Endothelial cell of umbilical vein (primary cell): ENCODE measurements around the gene LRFN2. TPM values are rescaled to one million over a fixed set of nuclear protein-coding genes. Genes with fewer than 3 reads are reported as not detected.

Experiments used
- BruUV-seq: library from RNA; stranded (reverse); fragments of 400-500 nt; replicated peaks from 2 replicates; lab custom pipeline; 2021; lab: Mats Ljungman, UMichigan
- CTCF ChIA-PET: fragments of 300-600, 350-600 bp; sonication (Branson Sonifier 250); formaldehyde crosslinking; loops from one replicate; lab custom pipeline; 2021; ENCODE audit warnings: antibody characterized with exemption, inconsistent platforms; lab: Charles Lee
- POLR2A ChIA-PET: fragments of 300-600, 350-600 bp; sonication (Branson Sonifier 250); formaldehyde crosslinking; loops from one replicate; lab custom pipeline; 2021; ENCODE audit warnings: antibody characterized with exemption, inconsistent platforms; lab: Charles Lee
- DNase-seq: peaks from one replicate; pipeline ENCODE4 v3.0.0-alpha.2; 2011; ENCODE audit warnings: low read depth, low spot score
- FAIRE-seq: peaks from 2 replicates; lab custom pipeline; 2011; peaks lifted over from hg19 to GRCh38; lab: Jason Lieb, UNC
- H2AFZ ChIP-seq: 2 replicates; pipeline ENCODE4 v1.6.0; 2012; ENCODE audit warnings: low read depth, low read length, control low read depth, inconsistent platforms
- H3K27ac ChIP-seq: 2 replicates; pipeline ENCODE4 v1.5.1; 2011; ENCODE audit warnings: low read depth, mild to moderate bottlenecking, control low read depth, low read length, moderate library complexity; ENCODE audit not compliant: insufficient read depth
- H3K27me3 ChIP-seq, 2 experiments: 2 replicates each; pipeline versions ENCODE4 v1.6.0 to v1.6.1; 2011; ENCODE audit warnings: low read length in 2 of 2, mixed read lengths in 1 of 2; ENCODE audit not compliant: control insufficient read depth in 2 of 2, insufficient read depth in 2 of 2
- H3K36me3 ChIP-seq, 2 experiments: 2 replicates in 1 of 2; 3 replicates in 1 of 2; pipeline ENCODE4 v1.5.1; 2011; ENCODE audit warnings: low read length in 2 of 2, mild to moderate bottlenecking in 1 of 2, moderate library complexity in 1 of 2; ENCODE audit not compliant: control insufficient read depth in 2 of 2, insufficient read depth in 2 of 2; ENCODE audit errors: extremely low read depth in 1 of 2
- H3K4me1 ChIP-seq: 3 replicates; pipeline ENCODE4 v1.5.1; 2011; ENCODE audit warnings: mild to moderate bottlenecking, low read length; ENCODE audit not compliant: control insufficient read depth, insufficient read depth; ENCODE audit errors: extremely low read depth
- H3K4me2 ChIP-seq: 2 replicates; pipeline ENCODE4 v1.6.1; 2011; ENCODE audit warnings: low read length, control low read depth, mixed read lengths; ENCODE audit not compliant: insufficient read depth
- H3K4me3 ChIP-seq, 3 experiments: fragments of 200-600 bp in 1 of 3; sonication (generic), shearing (Covaris generic) in 1 of 3; replicated peaks in 1 of 3; 2 replicates each; pipeline ENCODE4 v1.5.1; 2011 to 2016; ENCODE audit warnings: control low read depth in 3 of 3, low read length in 3 of 3, mild to moderate bottlenecking in 2 of 3, inconsistent platforms in 1 of 3, low read depth in 1 of 3, moderate library complexity in 1 of 3; ENCODE audit not compliant: insufficient read depth in 1 of 3
- H3K79me2 ChIP-seq: 2 replicates; pipeline ENCODE4 v1.6.0; 2012; ENCODE audit warnings: low read length, inconsistent platforms; ENCODE audit not compliant: control insufficient read depth, insufficient read depth
- H3K9ac ChIP-seq: replicated peaks from 2 replicates; pipeline ENCODE3; 2011; ENCODE audit warnings: low read length, control low read depth; ENCODE audit not compliant: insufficient read depth; ENCODE audit errors: extremely low read depth
- H3K9me1 ChIP-seq: replicated peaks from 3 replicates; pipeline ENCODE4 v1.6.0; 2011; ENCODE audit warnings: mild to moderate bottlenecking, low read length; ENCODE audit not compliant: control insufficient read depth, insufficient read depth; ENCODE audit errors: extremely low read depth
- H3K9me3 ChIP-seq: replicated peaks from 2 replicates; pipeline ENCODE4 v1.5.1; 2012; ENCODE audit warnings: low read length, inconsistent platforms; ENCODE audit not compliant: control insufficient read depth, insufficient read depth
- H4K20me1 ChIP-seq: replicated peaks from 2 replicates; pipeline ENCODE3; 2011; ENCODE audit warnings: mild to moderate bottlenecking, low read length; ENCODE audit not compliant: control insufficient read depth, insufficient read depth; ENCODE audit errors: extremely low read depth
- EZH2 ChIP-seq: IDR thresholded peaks from 2 replicates; pipeline ENCODE4 v1.6.1; 2012; ENCODE audit warnings: borderline replicate concordance, low read depth, mild to moderate bottlenecking, moderate library complexity, low read length, inconsistent platforms; ENCODE audit not compliant: severe bottlenecking
- FOS ChIP-seq: IDR thresholded peaks from 2 replicates; pipeline ENCODE4 v1.6.1; 2011; ENCODE audit warnings: mild to moderate bottlenecking, low read length, moderate library complexity, borderline replicate concordance; ENCODE audit not compliant: insufficient read depth
- GATA2 ChIP-seq: IDR thresholded peaks from 2 replicates; pipeline ENCODE4 v1.7.0; 2011; ENCODE audit warnings: low read depth, mild to moderate bottlenecking, moderate library complexity, mixed read lengths, low read length; ENCODE audit not compliant: insufficient read length, insufficient read depth
- JUN ChIP-seq: IDR thresholded peaks from 2 replicates; pipeline ENCODE4 v1.6.1; 2011; ENCODE audit warnings: borderline replicate concordance, low read depth; ENCODE audit not compliant: insufficient read length, insufficient read depth
- MYC ChIP-seq: IDR thresholded peaks from one replicate; pipeline ENCODE4 v1.6.1; 2011; ENCODE audit warnings: mild to moderate bottlenecking, low read depth, low read length
- POLR2A ChIP-seq: IDR thresholded peaks from 2 replicates; pipeline ENCODE4 v1.6.1; 2012; ENCODE audit warnings: low read depth, mild to moderate bottlenecking, control low read depth, low read length
- POLR2AphosphoS5 ChIP-seq: IDR thresholded peaks from 2 replicates; pipeline ENCODE4 v1.6.1; 2012; ENCODE audit warnings: low read depth, mild to moderate bottlenecking, control low read depth, low read length, moderate library complexity; ENCODE audit not compliant: insufficient read depth
- dilution Hi-C: fragments of 300-500 bp; cut with MboI; formaldehyde crosslinking; loops from one replicate; pipeline ENCODE4 v1.15.0; 2019; ENCODE audit warnings: low sequenced_read_pairs; ENCODE audit not compliant: extremely low pct_ligation_motif_present
- intact Hi-C: fragments of 100-400 bp; cut with micrococcal nuclease; formaldehyde crosslinking; loops from one replicate; pipeline ENCODE4 v1.10.0; 2022
- polyA plus RNA-seq, 4 experiments: library from polyadenylated mRNA; depleted of rRNA in 3 of 4; stranded (reverse) in 3 of 4; unstranded in 1 of 4; fragments of >200 nt; gene quantifications; 2 replicates each; pipeline versions ENCODE4 v1.2.1 to v1.2.3, GENCODE V29; 2011 to 2012; ENCODE audit warnings: missing spikeins in 1 of 4
- total RNA-seq: library from RNA; stranded (reverse); gene quantifications from 2 replicates; pipeline ENCODE4 v1.2.3, GENCODE V29; 2021
- TF ChIP-seq, protein P1 (sequence below), 2 donors: IDR thresholded peaks; 1 replicate in 1 of 2; 2 replicates in 1 of 2; pipeline ENCODE4 v1.5.1; 2011; ENCODE audit warnings: low read length in 2 of 2, mild to moderate bottlenecking in 2 of 2, moderate library complexity in 2 of 2, control low read depth in 1 of 2, inconsistent platforms in 1 of 2, low read depth in 1 of 2; ENCODE audit not compliant: insufficient read depth in 1 of 2; ENCODE audit errors: extremely low read depth in 1 of 2
- TF ChIP-seq, protein P2 (sequence below): IDR thresholded peaks from 2 replicates; pipeline ENCODE4 v1.6.1; 2011; ENCODE audit not compliant: insufficient read depth, insufficient read length

LRFN2 gene
- total and polyA plus RNA-seq, 2 donors (not counting 3 experiments of a cell fraction or from before 2014, with no cell fraction given) = not detected

DNA sequence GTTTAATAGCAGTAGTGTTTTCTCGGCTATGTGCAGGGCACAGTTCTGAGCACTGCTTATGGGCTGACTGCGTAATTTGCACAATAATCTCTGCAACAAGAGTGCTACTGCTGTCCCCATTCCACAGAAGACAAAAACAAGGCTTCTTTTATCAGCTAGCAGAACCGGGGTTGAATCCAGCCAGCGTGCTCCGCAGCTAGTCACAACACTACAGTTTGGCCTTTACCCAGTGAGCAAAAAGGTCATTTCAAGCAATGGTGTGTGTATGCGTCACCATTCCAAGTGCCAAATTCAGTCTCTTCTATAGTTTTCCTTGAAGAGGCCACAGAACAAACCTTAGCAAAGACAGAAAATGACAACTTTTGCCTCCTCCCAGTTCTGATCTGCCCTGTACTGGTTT lies 61.1 kb downstream of the LRFN2 start:
- FAIRE-seq = no peak
- no peaks in the 10 kb centered on the region for H4K20me1 ChIP-seq

More for the DNA sequence above, 61.1 kb downstream of the LRFN2 start:
- dilution Hi-C loops (no loop called here), intact Hi-C loops (no loop called here)
- Histone ChIP-seq H3K4me3 (no peak overlapping the region), H3K9ac (no peak overlapping the region), H3K36me3 (no peaks in the 10 kb centered on the region), H3K27ac (no peak overlapping the region), H3K27me3 (no peaks in the 10 kb centered on the region), H2AFZ (no peak overlapping the region), H3K79me2 (no peaks in the 10 kb centered on the region), H3K9me1 (no peaks in the 10 kb centered on the region), H3K4me2 (no peak overlapping the region), H3K4me1 (no peaks in the 10 kb centered on the region), H3K9me3 (no peaks in the 10 kb centered on the region)
- DNase-seq = no peak
- ChIA-PET POLR2A (no interaction called here), CTCF (no interaction called here)
- no TSS peak for BruUV-seq
- TF ChIP-seq JUN = no peak
- TF ChIP-seq, protein P1, sequence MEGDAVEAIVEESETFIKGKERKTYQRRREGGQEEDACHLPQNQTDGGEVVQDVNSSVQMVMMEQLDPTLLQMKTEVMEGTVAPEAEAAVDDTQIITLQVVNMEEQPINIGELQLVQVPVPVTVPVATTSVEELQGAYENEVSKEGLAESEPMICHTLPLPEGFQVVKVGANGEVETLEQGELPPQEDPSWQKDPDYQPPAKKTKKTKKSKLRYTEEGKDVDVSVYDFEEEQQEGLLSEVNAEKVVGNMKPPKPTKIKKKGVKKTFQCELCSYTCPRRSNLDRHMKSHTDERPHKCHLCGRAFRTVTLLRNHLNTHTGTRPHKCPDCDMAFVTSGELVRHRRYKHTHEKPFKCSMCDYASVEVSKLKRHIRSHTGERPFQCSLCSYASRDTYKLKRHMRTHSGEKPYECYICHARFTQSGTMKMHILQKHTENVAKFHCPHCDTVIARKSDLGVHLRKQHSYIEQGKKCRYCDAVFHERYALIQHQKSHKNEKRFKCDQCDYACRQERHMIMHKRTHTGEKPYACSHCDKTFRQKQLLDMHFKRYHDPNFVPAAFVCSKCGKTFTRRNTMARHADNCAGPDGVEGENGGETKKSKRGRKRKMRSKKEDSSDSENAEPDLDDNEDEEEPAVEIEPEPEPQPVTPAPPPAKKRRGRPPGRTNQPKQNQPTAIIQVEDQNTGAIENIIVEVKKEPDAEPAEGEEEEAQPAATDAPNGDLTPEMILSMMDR (IDR thresholded peaks at IDR 0.05; ENCODE audit: extremely low read depth in 1 of 2, insufficient read depth in 1 of 2, low read depth in 1 of 2, low read length in 2 of 2) = no peak
- TF ChIP-seq, protein P2, sequence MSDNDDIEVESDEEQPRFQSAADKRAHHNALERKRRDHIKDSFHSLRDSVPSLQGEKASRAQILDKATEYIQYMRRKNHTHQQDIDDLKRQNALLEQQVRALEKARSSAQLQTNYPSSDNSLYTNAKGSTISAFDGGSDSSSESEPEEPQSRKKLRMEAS = no peak
- TF ChIP-seq MYC = no peak
- no peak for TF ChIP-seq FOS
- no peak for TF ChIP-seq POLR2AphosphoS5
- no peak for TF ChIP-seq GATA2
- no peak for TF ChIP-seq POLR2A
- no peak for TF ChIP-seq EZH2
